Umbilical cord (tissue), 2 donors: ENCODE results near the gene ZNF506. TPM values are rescaled to one million over a fixed set of nuclear protein-coding genes. Genes with fewer than 3 reads are reported as not detected.
A peak's percentile ranks its signal among the peaks of the same experiment; 100 is the strongest.
"Not testable (repeated sequence)": the region's sequence is repeated elsewhere in the genome, so short reads cannot be mapped to it uniquely, and the experiment has no call there.

Experiments used
- DNase-seq: peaks from one replicate; pipeline ENCODE4 v3.0.0-alpha.2; 2015; ENCODE audit warnings: low spot score
- total RNA-seq: library from RNA; depleted of rRNA; stranded (reverse); fragments of >200 nt; gene quantifications from one replicate; pipeline ENCODE4 v1.2.3, GENCODE V29; 2014; ENCODE audit warnings: low replicate concordance; ENCODE audit not compliant: insufficient read depth

Gene ZNF506
- total RNA-seq, result 34.4 TPM

- DNase-seq, result peak; percentile 99
These were observed at the start of gene ZNF506 for GRCh38 chr19:19821366-19821951. Gene ZNF506, minus strand, starts transcription at chr19:19821750. Its CDS starts 147 bp downstream, at chr19:19821603.

- not testable (repeated sequence) for DNase-seq
These were observed 48.5 kb upstream of the ZNF506 start for GRCh38 chr19:19870086-19870485.

DNA sequence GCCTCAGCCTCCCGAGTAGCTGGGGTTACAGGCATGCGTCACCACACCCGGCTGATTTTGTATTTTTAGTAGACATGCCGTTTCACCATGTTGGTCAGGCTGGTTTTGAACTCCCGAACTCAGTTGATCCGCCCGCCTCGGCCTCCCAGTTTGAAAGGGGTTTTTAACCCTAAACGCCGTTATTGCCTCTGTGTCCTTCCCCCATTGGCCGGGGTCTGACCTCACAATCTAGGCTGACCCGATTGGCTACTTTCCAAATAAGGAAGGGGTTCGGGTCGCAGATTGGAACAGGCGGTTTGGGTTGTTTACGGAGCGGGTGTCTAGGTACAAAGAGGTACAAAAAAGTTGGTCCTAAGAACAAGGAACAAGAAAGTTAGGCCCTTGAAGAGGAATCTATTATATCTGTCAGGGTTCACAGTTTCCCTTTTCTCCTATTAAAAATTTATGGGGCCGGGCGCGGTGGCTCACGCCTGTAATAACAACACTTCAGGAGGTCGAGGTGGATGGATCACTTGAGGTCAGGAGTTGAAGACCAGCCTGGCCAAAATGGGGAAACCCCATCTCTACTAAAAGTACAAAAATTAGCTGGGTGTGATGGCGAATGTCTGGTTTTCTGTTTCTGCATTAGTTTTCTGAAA, 45.2 kb upstream of the ZNF506 start:
- peak; percentile 19 for DNase-seq

DNA sequence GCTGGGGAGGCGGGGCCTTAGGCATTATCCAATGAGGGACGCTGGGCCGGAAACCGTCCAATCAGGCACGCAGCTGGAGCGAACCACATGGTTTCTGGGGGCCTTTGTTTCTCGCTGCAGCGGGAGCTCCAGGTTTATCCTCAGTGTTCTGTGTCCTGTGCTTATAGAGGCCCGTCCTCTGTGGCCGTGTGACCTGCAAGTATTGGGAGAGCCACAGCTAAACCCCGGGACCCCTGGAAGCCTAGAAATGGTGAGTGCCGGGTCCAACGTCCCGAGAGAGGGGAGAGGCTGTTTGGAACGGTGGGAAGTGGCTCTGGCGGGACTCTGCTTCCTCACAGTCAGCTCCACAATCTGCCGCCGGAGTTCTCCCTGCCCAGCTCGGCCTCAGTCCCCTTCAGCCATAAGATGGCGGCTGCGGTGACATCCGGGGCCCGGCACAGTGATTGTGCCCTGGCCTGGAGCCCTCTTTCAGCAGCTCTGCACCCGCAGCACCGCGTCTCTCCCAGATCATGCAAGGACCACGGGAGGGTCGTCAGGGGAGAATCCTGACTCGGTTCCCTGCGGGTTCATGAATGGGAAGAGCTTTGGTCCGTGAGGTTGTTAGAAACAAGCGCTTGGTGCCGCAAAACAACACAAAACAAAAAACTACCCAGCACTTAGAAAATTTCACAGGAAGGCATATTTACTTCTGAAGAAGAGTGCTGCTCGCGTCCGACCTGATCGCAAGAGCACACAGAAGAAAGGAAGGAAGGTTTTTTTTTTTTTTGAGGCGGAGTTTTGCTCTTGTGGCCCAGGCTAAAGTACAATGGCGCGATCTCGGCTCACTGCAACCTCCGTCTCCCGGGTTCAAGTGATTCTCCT, 44.4 kb upstream of the ZNF506 start, which contains the start of gene ZNF253:
Gene ZNF253, plus strand, starts transcription at position 133 of the 861 bp plus-strand sequence. Its CDS starts 115 bp downstream, at position 248.
- peak; percentile 99 for DNase-seq

DNA sequence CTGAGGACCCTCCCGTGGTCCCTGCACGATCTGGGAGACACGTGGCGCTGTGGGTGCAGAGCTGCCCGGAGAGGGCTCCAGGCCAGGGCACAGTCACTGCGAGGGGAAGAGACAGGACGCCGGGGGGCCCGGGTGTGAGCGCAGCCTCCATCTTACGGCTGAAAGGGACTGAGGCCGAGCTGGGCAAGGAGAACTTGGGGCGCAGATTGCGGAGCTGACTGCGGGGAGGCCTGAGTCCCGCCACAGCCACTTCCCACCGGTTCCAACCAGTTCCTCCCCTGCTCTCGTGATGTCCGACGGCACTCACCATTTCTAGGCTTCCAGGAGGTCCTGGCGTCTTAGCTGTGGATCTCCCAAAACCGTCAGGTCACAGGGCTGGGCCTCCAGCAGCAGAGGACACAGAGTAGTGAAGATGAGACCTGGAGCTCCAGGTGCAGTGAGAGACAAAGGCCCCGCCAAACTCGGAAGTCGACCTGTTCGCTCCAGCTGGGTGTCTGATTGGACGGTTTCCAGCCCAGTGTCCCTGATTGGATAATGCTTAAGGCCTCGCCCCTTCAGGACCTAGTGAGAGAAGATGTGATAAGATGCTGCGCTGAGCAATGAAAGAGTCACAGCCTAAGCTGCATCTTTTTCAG, 39.3 kb upstream of the ZNF506 start:
- DNase-seq, result peak; percentile 85

DNA sequence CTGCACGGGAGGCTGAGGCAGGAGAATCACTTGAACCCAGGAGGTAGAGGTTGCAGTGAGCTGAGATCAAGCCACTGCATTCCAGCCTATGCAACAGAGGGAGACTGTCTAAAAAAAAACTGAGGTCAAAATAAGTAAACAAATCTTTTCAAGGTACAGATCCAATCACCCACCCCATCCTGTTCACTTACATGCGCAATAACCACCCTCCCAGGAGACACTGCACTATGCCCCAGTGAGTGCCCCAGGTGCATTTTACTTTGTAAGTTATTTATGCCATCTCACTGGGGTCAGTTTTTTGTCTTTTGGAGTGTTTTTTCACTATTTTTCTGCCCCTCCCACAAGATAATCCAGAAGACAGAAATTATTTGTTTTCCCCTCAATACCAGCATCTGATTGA, 37.2 kb upstream of the ZNF506 start:
- no peak for DNase-seq

GRCh38 chr19:19851740-19852139, 30.2 kb upstream of the ZNF506 start:
- DNase-seq, result not testable (repeated sequence)

- no peak for DNase-seq
These were observed 27.5 kb upstream of the ZNF506 start for GRCh38 chr19:19849056-19849455.

GRCh38 chr19:19847781-19848180, 26.2 kb upstream of the ZNF506 start:
- DNase-seq, result no peak

GRCh38 chr19:19835560-19836038, 14.0 kb upstream of the ZNF506 start:
- DNase-seq, result no peak

- DNase-seq, result no peak
These were observed 5.3 kb upstream of the ZNF506 start for GRCh38 chr19:19826875-19827274.

- no peak for DNase-seq
These were observed 2.4 kb upstream of the ZNF506 start for GRCh38 chr19:19823916-19824315.

- DNase-seq, result not testable (repeated sequence)
These were observed 426 bp upstream of the ZNF506 start for GRCh38 chr19:19821976-19822375.

DNA sequence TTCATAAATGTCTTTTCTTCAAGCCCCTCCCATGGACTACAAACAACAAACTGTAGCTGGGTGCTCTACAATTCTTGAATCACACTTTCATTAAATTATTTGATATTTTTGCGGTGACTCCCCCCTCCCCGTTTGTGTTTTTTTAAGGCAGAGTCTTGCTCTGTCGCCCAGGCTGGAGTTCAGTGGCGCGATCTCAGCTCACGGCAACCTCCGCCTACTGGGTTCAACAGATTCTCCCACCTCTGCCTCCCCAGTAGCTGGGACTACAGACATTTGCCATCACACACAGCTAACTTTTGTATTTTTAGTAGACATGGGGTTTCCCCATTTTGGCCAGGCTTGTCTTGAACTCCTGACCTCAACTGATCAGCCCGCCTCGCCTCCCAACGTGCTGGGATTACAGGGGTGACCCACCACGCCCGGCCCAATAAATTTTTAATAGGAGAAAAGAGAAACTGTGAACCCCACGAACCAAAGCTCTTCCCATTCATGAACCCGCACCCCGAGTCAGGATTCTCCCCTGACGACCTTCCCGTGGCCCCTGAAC, 703 bp downstream of the ZNF506 start:
- no peak for DNase-seq

DNA sequence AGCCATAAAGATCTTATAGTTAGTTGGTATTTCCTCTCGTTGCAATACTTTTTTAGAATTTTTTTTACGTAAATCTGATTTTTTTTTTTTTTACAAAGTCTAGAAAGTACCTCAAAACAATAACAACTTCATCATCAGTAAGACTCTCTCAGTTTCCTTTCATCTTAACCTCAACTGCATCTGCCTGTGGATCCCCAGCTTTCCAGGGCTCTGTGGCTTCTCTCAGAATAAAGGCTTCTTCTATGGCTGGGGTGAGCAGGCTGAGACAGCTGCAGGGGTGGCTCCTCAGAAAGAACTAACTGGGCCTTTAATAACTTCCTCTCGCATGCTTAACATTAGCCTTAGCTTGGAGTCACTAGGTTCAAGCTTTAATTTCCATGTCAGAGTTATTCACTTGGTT, 4.2 kb downstream of the ZNF506 start:
- DNase-seq, result no peak

DNA sequence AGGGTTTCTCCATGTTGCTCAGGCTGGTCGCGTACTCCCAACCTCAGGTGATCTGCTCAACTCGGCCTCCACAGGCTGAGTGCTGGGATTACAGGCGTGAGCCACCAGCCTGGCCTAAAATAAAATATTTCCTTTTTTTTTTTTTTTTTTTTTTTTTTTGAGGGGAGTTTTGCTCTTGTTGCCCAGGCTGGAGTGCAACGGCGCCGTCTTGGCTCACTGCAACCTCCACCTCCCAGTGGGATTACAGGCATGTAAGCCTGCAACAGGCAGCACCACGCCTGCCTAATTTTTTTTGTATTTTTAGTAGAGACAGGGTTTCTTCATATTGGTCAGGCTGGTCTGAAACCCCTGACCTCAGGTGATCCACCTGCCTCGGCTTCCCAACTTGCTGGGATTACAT, 4.9 kb downstream of the ZNF506 start:
- no peak for DNase-seq

GRCh38 chr19:19811999-19812398, 9.6 kb downstream of the ZNF506 start:
- DNase-seq, result not testable (repeated sequence)

GRCh38 chr19:19805480-19805879, 16.1 kb downstream of the ZNF506 start:
- DNase-seq, result no peak

- no peak for DNase-seq
These were observed 33.5 kb downstream of the ZNF506 start for GRCh38 chr19:19788015-19788414.

DNA sequence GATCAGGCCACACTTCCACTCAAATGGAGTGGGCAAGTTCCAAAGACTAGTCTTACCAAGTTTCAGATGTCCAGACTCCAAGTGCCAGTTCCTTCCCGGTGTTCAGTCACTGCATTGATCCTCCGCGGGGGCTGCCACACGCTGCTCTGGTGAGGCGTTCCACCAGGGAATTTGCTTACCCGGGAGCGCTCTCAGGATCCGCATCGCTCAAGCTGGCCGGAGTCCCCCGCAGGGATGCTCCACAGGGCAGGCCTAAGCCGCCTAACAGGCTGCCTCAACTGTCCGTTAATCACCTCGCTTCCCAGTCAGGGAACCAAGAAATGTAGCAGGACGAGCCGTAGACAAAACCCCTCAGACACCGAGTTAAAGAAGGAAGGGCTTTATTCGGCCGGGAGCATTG, 36.1 kb downstream of the ZNF506 start:
- DNase-seq, result not testable (repeated sequence)

DNA sequence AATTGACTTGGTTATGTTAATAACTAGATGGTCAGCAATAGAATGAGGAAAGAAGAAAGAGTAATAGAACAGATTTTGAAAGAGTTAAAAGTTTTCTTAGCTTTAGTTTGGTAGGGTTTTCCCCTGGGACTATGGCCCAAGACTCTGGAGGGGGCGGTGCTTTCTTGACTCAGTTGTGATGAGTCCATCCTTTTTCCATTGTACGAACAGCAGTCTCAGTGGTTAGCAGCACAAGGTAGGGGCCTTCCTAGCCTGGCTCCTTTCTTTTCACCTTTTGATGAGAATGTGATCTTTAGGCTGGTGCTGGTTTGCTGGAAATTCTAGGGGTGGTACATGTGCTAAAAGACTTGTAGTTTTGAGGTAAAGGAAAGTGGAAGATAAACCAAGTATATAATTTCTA, 38.8 kb downstream of the ZNF506 start:
- DNase-seq, result no peak
